ENCODE measurements around the gene GABRG3. TPM values are rescaled to one million over a fixed set of nuclear protein-coding genes. Genes with fewer than 3 reads are reported as not detected.

GABRG3 gene
- total and polyA plus RNA-seq, 9 of the 15 experiments (the other 6 are each of a cell fraction or from before 2014, with no cell fraction given), result 4.0 to 15.1 (median 11.2) TPM

GRCh38 chr15:27124287-27124871, 153.4 kb downstream of the GABRG3 start (continued):
- TF ChIP-seq PRDM10 (IDR thresholded peaks at IDR 0.05; ENCODE audit: partially characterized antibody) (no peak), ATF3 (IDR thresholded peaks at IDR 0.05) (peak; percentile 62; the same call in 1 of the 2 replicates), ATF3 (CRISPR knock-in tag; conservative IDR thresholded peaks at IDR 0.05) (no peak), NFIC (IDR thresholded peaks at IDR 0.05) (0 out of 2 replicates have a peak, but pooled peaks have one; percentile 24), ZBTB7A (IDR thresholded peaks at IDR 0.05; ENCODE audit: borderline replicate concordance, control insufficient read depth, low read depth, low read length) (peak; percentile 91; the same call in 1 of the 2 replicates), ADNP (tag; IDR thresholded peaks at IDR 0.05) (no peak), ZNF318 (IDR thresholded peaks at IDR 0.05; ENCODE audit: borderline replicate concordance in 1 of 2, low read depth in 1 of 2) (no peak), MAFF (IDR thresholded peaks at IDR 0.05; ENCODE audit: low read length) (peak; percentile 62), CREM (IDR thresholded peaks at IDR 0.05; ENCODE audit: low read depth) (0 out of 2 replicates have a peak, but pooled peaks have one; percentile 5), KLF6 (CRISPR knock-in tag; IDR thresholded peaks at IDR 0.05; ENCODE audit: borderline replicate concordance) (no peak), GATAD2B (IDR thresholded peaks at IDR 0.05; ENCODE audit: borderline replicate concordance) (no peak), SAFB2 (IDR thresholded peaks at IDR 0.05; ENCODE audit: borderline replicate concordance, low read depth, low read length, severe bottlenecking) (no peak), SMAD4 (CRISPR knock-in tag; conservative IDR thresholded peaks at IDR 0.05) (peak; percentile 55; the same call in 1 of the 2 replicates), POU5F1 (IDR thresholded peaks at IDR 0.05; ENCODE audit: borderline replicate concordance, low read depth, low read length, partially characterized antibody) (no peak)

Data from K562 (cell line).